ENCODE data around the gene MKNK2. TPM values are rescaled to one million over a fixed set of nuclear protein-coding genes. Genes with fewer than 3 reads are reported as not detected.

Gene MKNK2
- total RNA-seq, 1 donor from 2014 or later, result 314 TPM

DNA sequence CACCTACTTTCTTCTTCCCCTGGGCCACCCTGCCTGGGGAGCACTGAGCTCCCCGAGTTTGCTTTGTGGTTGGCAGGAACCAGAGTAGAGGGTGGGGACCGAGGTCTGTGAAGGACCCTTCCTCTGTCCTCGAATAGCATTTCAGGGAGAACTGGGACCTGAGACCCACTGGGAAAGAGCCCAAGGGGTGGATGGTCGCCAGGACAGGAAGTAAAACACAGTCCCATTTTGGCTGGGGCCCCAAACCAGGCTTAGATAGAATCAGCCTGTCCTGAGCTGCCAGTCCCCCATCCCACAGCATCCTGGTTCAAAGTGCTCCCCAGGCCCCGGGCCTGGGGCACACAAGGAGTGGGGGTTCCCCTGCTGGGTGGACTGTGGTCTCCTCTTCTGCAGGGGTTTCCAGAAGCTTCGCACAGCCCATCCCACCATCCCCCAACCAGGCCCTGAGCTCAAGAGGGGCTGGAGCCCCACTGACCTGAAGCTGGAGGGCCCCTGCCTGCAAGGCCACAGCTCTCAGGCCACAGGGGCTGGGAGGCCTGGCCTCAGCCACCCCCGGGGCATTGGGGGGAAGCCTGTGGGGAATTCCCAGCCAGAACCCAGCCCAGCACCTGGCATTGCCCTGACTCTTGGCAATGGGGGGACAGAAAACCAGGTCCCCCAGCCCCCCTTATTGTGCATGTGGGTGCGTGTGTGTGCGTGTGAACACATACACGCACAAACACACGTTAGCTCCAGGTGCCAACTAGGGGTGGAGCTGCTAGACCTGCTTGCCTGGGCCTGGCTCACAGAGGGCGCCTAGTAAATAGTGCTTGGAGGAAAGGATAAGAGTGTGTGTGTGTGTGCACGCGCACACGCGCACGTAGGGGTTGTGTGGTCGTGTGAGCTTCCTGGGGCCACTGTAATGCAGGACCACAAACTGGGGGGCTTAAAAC is 995 bp upstream of the MKNK2 start:
- Histone ChIP-seq H3K4me3 (peak overlapping the region; percentile 97), H3K4me1 (peaks cover 68% of the 10 kb centered on the region), H3K27ac (peak overlapping the region; percentile 91), H3K9me3 (no peaks in the 10 kb centered on the region), H3K36me3 (peaks cover 21% of the 10 kb centered on the region), H3K27me3 (no peaks in the 10 kb centered on the region)
- intact Hi-C loops (cut with DNase I), result no loop called here
- ATAC-seq, result no peak
- TF ChIP-seq, protein P1, sequence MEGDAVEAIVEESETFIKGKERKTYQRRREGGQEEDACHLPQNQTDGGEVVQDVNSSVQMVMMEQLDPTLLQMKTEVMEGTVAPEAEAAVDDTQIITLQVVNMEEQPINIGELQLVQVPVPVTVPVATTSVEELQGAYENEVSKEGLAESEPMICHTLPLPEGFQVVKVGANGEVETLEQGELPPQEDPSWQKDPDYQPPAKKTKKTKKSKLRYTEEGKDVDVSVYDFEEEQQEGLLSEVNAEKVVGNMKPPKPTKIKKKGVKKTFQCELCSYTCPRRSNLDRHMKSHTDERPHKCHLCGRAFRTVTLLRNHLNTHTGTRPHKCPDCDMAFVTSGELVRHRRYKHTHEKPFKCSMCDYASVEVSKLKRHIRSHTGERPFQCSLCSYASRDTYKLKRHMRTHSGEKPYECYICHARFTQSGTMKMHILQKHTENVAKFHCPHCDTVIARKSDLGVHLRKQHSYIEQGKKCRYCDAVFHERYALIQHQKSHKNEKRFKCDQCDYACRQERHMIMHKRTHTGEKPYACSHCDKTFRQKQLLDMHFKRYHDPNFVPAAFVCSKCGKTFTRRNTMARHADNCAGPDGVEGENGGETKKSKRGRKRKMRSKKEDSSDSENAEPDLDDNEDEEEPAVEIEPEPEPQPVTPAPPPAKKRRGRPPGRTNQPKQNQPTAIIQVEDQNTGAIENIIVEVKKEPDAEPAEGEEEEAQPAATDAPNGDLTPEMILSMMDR (IDR thresholded peaks at IDR 0.05), result no peak
- no peak for DNase-seq

DNA sequence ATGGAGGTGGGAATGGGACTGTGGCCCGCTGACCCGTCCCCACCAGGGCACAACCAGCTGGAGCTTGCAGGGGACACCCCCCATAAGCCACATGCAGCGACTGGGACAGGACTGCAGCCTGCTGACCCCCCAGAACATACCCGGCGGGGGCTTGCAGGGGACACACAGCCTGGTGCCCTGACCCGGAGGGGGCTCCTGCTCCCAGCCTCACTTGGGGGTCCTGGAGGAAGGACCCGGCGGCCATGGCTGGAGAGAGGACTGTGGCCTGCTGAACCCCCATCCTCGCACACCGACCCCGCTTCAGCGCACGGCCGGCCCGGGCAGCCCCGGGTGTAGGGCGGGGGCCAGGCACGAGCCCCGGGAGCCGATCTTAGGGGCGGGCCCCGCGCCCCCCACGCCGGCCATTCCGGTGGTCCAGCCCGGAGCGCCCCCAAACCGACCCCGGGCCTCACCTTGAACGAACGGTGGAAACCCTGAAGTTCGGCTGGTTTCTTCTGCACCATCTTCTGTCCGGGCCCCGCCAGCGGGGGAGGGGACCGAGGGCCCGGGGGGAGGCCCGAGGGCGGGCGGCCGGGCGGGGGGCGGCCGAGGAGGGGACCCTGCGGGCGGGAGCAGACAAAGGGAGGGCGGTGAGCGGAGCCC is 574 bp downstream of the MKNK2 start:
- intact Hi-C loops (cut with DNase I), result no loop called here
- Histone ChIP-seq H3K36me3 (peaks cover 37% of the 10 kb centered on the region), H3K4me3 (peak overlapping the region; percentile 97), H3K9me3 (no peaks in the 10 kb centered on the region), H3K27ac (peak overlapping the region; percentile 95), H3K4me1 (peaks cover 71% of the 10 kb centered on the region), H3K27me3 (no peaks in the 10 kb centered on the region)
- TF ChIP-seq, protein P1 (IDR thresholded peaks at IDR 0.05), result no peak
- ATAC-seq (peak; percentile 0), DNase-seq (no peak)

DNA sequence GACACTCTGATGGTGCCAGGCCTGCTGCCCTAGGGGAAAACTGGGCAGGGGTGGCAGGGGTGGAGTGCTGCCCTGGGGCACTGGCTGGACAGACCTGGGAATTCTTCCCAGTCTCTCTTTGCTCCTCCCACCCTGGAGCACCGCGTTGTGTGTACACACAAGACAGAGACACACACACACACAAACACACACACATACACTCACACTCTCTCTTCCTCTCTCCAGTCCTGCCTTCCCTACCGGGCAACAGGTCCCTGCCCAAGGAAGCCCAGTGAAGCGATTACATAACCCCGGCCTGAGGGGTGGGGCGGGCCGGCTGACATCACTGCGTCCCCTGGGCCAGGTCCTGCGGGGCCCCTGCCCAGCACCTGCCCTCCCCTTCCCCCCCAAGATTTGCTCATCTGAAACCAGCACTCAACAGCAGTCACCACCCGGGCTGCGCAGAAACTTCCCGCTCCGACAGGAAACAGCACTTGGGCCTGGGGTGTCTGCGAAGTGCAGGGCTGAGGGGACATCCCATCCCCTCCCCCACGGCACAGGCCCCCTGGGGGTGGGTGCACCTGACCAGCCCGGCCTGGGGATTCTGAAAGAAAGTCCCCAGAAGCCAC is 1.2 kb downstream of the MKNK2 start:
- no peaks in the 10 kb centered on the region for H3K9me3 ChIP-seq
- H3K4me3 ChIP-seq, result peak overlapping the region; percentile 97
- intact Hi-C loops (cut with DNase I), result no loop called here
- TF ChIP-seq, protein P1 (IDR thresholded peaks at IDR 0.05), result no peak
- peaks cover 73% of the 10 kb centered on the region for H3K4me1 ChIP-seq
- peak overlapping the region; percentile 95 for H3K27ac ChIP-seq
- DNase-seq (peak; percentile 94), ATAC-seq (peak; percentile 76)
- peaks cover 43% of the 10 kb centered on the region for H3K36me3 ChIP-seq
- H3K27me3 ChIP-seq, result no peaks in the 10 kb centered on the region

DNA sequence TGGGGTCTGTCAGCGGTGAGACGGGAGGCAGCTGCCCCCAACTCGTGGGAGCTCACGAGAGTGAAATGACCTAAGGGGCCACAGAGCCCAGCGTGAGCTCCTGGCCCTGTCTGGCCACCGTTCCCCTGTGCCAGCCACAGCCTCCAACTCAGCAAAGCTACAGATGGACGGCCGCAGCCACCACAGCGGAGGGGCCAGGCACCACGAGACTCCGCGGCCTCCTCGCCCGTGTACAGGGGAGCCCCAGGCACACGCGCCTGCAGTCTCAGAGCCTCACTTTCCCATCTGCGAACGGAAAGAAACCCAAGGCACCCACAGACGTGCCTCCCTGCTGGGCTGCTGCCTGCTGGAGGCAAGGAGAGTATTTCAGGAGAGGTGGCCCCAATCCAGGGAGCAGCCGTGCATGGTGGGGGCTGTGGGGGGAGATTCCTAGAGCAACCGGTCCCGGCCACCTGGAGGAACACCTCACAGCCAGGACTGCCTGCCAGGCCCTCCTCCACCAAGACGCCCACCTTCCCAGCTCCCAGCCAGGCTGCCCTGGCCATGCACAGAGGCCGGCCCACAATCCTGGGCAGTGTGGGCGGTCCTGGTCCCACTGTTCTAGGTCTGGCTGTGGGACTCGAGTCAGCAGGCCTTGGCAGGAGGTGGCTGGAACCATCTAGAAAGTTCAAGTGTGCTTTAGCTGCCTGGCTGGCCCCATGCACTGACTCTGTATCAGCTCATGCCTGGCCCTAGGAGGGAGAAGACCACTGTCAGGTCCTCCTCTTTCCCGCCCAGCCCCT is 1.9 kb downstream of the MKNK2 start:
- TF ChIP-seq, protein P1 (IDR thresholded peaks at IDR 0.05), result no peak
- Histone ChIP-seq H3K36me3 (peaks cover 49% of the 10 kb centered on the region), H3K9me3 (no peaks in the 10 kb centered on the region), H3K27ac (peak overlapping the region; percentile 95), H3K27me3 (no peaks in the 10 kb centered on the region), H3K4me3 (peak overlapping the region; percentile 97), H3K4me1 (peaks cover 73% of the 10 kb centered on the region)
- DNase-seq (peak; percentile 77), ATAC-seq (peak; percentile 2)
- intact Hi-C loops (cut with DNase I), result no loop called here
